Middle frontal gyrus (tissue), 1 donor: Measurements from ENCODE around the gene FXYD3.

Experiments
- DNase-seq: peaks from one replicate; pipeline ENCODE4 v3.0.0-alpha.2; 2015; ENCODE audit warnings: low spot score; ENCODE audit errors: extremely low spot score

Gene FXYD3

GRCh38 chr19:35157431-35157830 lies 41.8 kb downstream of the FXYD3 start:
- DNase-seq: no peak

GRCh38 chr19:35159606-35160005 lies 44.0 kb downstream of the FXYD3 start:
- DNase-seq: no peak

DNA sequence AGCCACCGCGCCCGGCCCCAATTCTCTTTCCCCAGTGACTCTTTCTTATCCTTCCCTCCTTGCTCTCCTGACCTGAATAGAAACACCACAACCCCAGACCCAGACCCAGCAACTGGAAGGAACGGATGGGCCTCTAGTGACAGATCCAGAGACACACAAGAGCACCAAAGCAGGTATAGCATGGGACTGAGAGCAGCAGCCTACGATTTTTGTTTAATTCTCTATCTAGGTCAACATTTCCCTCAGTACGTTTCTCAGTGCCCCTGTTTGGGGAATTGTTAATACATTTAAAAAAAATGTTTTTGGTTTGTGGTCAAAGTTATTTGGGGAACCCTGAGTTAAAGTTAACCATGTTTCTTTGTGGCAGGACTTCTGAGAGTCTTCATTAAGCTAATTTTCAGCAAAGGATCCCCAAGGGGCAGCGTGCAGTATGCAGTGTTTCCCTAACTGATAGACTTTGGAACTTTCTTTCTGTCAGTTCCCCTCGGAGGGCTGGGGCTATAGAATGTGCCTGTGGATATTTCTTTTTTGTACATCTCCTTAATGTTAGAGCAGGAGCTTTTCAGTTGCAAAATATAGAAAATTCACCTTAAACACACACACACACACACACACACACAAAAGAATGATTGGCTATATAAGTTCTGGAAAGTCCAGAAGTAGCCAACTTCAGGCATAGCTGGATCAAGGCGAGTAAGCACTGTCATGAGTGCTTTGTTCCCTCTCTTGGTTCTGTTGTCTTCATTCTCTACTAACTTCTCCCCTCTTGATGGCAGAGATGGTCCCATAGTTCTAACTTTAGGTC lies 45.2 kb downstream of the FXYD3 start:
- no peak for DNase-seq

DNA sequence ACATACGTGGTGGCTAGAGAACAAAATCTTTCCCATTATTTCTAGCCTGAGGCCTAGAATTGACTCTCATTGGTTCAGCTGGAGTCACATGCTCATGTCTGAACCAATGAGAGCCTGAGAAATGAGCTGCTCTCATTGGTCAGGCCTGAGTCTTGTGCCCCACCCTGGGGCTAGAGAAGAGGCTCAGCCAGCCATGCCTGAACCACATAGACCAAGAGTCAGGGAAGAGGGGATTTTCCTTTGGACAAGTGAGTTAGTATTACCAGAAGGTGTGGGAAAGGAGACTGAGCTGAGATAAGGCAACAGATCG lies 45.8 kb downstream of the FXYD3 start:
- DNase-seq: no peak

- DNase-seq: no peak
These were observed 47.1 kb downstream of the FXYD3 start for GRCh38 chr19:35162471-35163326.

DNA sequence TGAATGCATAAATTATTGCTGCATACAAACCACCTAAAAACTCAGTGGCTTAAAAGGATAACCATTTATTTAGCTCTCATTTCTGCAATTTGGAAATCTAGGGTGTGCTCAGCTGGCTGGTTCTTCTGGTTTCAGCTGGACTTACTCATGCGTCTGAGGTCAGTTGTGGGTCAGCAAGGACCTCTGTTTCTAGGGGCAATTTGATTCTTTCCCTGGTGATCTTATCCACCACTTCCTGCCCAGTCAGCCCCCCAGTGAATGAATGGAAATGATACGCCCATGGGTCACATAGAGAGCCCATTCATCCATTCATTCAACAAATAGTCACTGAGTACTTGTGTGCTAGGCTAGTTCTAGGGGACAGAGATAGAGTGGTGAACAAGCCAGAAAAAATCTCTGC lies 48.8 kb downstream of the FXYD3 start:
- no peak for DNase-seq

GRCh38 chr19:35165200-35166058 lies 49.8 kb downstream of the FXYD3 start:
- DNase-seq: no peak

GRCh38 chr19:35166100-35167063 lies 50.8 kb downstream of the FXYD3 start:
- no peak for DNase-seq

DNA sequence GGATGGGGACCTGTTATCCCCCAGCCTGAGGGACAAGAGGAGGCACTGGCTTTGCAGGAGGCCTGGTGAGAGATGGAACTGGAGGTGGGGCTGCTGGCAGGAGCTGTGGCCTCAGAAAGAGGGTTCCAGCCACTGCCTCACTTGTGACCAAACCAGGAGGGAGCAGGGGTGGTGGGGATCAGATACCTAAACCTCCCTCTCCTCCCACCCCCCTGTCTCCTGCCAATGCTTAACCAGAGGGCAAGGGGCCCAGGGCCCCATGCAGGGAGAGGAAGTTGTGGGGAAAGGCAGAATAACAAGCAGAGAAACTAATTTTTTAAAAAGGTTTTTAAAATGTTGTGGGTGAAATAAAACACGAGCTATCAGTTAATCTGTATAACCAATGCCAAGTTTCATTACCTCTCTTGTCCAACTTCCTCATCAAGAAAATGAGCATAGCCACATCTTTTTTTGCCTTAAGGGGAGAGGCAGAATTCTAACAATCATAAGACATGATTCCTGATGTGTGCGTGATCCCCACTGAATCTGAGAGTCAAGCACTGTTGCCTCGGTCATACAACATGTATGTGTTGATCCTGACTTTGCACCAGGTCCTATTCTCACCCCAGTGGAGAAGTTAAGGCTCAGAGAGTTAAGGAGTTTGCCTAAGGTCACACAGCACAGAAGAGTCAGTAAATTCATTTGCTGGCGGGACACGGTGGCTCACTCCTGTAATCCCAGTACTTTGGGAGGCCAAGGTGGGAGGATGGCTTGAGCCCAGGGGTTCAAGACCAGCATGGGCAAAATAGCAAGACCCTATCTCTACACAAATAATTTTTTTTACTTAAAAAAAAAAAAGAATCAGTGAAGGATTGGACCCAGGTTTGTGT lies 51.9 kb downstream of the FXYD3 start:
- DNase-seq: no peak

GRCh38 chr19:35168196-35168595 lies 52.6 kb downstream of the FXYD3 start:
- DNase-seq: no peak

GRCh38 chr19:35169221-35169995 lies 53.8 kb downstream of the FXYD3 start:
- no peak for DNase-seq

DNA sequence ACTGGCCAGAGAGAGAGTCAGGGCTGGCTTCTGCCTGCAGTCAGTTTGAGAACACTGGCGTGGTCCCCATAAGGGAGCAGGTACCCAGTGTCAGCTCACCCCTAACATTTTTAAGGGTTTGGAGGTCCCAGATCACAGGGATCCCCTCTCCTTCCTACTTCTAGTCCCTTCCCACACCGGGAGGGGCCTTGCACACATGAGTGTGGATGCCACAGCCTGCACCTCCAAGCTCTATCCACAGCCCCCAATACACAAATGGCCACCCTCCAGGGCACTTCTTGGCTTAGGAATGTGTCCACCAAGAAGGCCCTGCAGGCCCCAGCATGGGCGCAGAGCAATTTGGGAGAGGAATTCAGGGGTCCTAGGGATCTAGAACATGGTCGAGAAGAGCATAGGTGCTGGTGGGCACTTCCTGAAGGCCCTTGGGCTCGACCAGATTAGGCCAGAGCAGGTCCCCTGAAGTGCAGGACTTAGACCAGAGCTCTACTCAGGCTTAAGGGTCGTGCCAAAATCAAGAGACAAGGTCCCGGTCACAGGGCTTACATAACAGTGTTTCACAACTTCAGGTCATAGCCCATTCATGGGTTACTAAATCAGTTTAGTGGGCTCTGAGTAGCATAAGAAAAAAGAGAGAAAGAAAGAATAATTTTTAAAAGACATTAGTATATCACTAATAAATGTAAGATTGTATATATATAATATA lies 54.9 kb downstream of the FXYD3 start:
- DNase-seq: no peak

DNA sequence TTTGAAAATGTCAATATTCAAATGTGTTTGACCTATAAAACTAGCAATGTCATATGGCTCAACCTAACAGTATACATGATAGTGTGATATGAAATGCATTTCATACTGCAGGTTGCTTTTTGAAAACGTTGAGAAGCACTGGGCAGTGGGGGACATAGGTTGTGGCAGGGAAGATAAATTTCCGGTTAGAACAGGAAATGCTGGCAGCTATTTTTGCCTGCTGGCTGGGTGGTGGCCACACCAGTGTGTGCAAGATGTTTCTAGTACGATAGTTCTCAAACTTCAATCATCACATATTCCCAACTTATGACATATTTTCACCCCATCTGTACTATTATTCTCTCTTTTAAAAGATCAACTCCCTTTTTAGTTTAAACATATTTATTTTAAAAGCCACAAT lies 56.1 kb downstream of the FXYD3 start:
- no peak for DNase-seq
